ENCODE results near the gene TLR1. TPM values are rescaled to one million over a fixed set of nuclear protein-coding genes. Genes with fewer than 3 reads are reported as not detected.

TLR1 gene
- total and polyA plus RNA-seq, 2 donors (not counting 1 experiment from before 2014, with no cell fraction given): 23.4 to 50.8 TPM

- H3K27me3 ChIP-seq (replicated peaks in 1 of 4; ENCODE audit: control extremely low read depth in 1 of 4, control insufficient read depth in 3 of 4, insufficient read depth in 4 of 4, low read length in 3 of 4): no peaks in the 10 kb centered on the region
- no peak for DNase-seq
- H3K4me1 ChIP-seq (ENCODE audit: control insufficient read depth in 2 of 2, insufficient read depth in 2 of 2, low read length in 2 of 2): peaks cover 12 to 24% of the 10 kb centered on the region in 2 donors
- no peaks in the 10 kb centered on the region for H4K20me1 ChIP-seq (ENCODE audit: control insufficient read depth, insufficient read depth, low read length, poor library complexity, severe bottlenecking)
- no peak overlapping the region for H3K27ac Mint-ChIP-seq
- ChIA-PET POLR2A (no interaction called here), CTCF (interaction anchor here (0.8 kb wide), 1 partner anchor 12 kb away, joined by 3 read pairs; no protein-coding TSS in a partner anchor)
- no peaks in the 10 kb centered on the region for H3K36me3 ChIP-seq (replicated peaks in 1 of 2; ENCODE audit: control extremely low read depth in 1 of 2, control insufficient read depth in 1 of 2, extremely low read depth in 1 of 2, insufficient read depth in 2 of 2, low read length in 1 of 2)
- H3K4me2 ChIP-seq (replicated peaks; ENCODE audit: low read depth, low read length, poor library complexity, severe bottlenecking): no peak overlapping the region
- no peak overlapping the region for H3K27ac ChIP-seq (ENCODE audit: low read length in 2 of 2)
- H3K4me1 Mint-ChIP-seq: peaks cover 15% of the 10 kb centered on the region
- intact Hi-C loops (cut with micrococcal nuclease): no loop called here
- no peaks in the 10 kb centered on the region for H3K79me2 ChIP-seq (ENCODE audit: control insufficient read depth, insufficient read depth, low read length)
- H2AFZ ChIP-seq (ENCODE audit: insufficient read depth, low read depth, low read length, poor library complexity, severe bottlenecking): no peak overlapping the region
- H3K9ac ChIP-seq (ENCODE audit: low read length): no peak overlapping the region
- peaks cover 9% of the 10 kb centered on the region for H3K9me3 Mint-ChIP-seq (ENCODE audit: insufficient read depth)
- no peaks in the 10 kb centered on the region for H3K27me3 Mint-ChIP-seq
- H3K4me3 ChIP-seq (ENCODE audit: control extremely low read depth in 1 of 5, extremely low read depth in 1 of 5, insufficient read depth in 1 of 5, low read depth in 2 of 5, low read length in 4 of 5): no peak overlapping the region
- ATAC-seq (ENCODE audit: low read depth): no peak
- no peak for TF ChIP-seq EZH2 (IDR thresholded peaks at IDR 0.05; ENCODE audit: borderline replicate concordance, insufficient read depth, low read depth, low read length, poor library complexity, severe bottlenecking)
- TF ChIP-seq, protein P1, sequence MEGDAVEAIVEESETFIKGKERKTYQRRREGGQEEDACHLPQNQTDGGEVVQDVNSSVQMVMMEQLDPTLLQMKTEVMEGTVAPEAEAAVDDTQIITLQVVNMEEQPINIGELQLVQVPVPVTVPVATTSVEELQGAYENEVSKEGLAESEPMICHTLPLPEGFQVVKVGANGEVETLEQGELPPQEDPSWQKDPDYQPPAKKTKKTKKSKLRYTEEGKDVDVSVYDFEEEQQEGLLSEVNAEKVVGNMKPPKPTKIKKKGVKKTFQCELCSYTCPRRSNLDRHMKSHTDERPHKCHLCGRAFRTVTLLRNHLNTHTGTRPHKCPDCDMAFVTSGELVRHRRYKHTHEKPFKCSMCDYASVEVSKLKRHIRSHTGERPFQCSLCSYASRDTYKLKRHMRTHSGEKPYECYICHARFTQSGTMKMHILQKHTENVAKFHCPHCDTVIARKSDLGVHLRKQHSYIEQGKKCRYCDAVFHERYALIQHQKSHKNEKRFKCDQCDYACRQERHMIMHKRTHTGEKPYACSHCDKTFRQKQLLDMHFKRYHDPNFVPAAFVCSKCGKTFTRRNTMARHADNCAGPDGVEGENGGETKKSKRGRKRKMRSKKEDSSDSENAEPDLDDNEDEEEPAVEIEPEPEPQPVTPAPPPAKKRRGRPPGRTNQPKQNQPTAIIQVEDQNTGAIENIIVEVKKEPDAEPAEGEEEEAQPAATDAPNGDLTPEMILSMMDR (IDR thresholded peaks at IDR 0.05): no peak
- H3K4me3 Mint-ChIP-seq: no peak overlapping the region
- H3K9me3 ChIP-seq (ENCODE audit: control extremely low read depth in 1 of 3, control insufficient read depth in 2 of 3, insufficient read depth in 1 of 3, low read length in 2 of 3): peaks cover 1 to 27% (median 27%) of the 10 kb centered on the region in 3 donors
These were observed 57.0 kb downstream of the TLR1 start for GRCh38 chr4:38747629-38748028.

Small RNAs within 50 kb of the gene (small RNA-seq; reads per million reads assigned to genes)
- gene RNA5SP158 (ENCODE audit: insufficient read length, low read depth, low replicate concordance): not detected

Other genes starting within 250 kb of the TLR1 start
- 51.9 and 52.8 TPM in 2 replicates for gene KLF3, start 140.6 kb downstream of the TLR1 start, total RNA-seq
- 32.9 and 42.4 TPM in 2 replicates for gene KLF3, start 140.6 kb downstream of the TLR1 start, polyA plus RNA-seq
- 51.5 and 53.4 TPM in 2 replicates for gene TLR10, start 21.8 kb downstream of the TLR1 start, total RNA-seq
- gene TLR10, start 21.8 kb downstream of the TLR1 start, polyA plus RNA-seq: 24.9 and 48.0 TPM in 2 replicates
- gene TLR6, start 52.0 kb upstream of the TLR1 start, total RNA-seq: 54.4 and 60.6 TPM in 2 replicates
- gene TLR6, start 52.0 kb upstream of the TLR1 start, polyA plus RNA-seq: 9.3 and 10.0 TPM in 2 replicates
- gene FAM114A1, start 63.0 kb upstream of the TLR1 start, total RNA-seq: 2.2 and 2.9 TPM in 2 replicates
- 0.30 and 1.8 TPM in 2 replicates for gene FAM114A1, start 63.0 kb upstream of the TLR1 start, polyA plus RNA-seq
- 59.9 and 61.4 TPM in 2 replicates for gene TMEM156, start 227.6 kb upstream of the TLR1 start, total RNA-seq
- 58.4 and 78.9 TPM in 2 replicates for gene TMEM156, start 227.6 kb upstream of the TLR1 start, polyA plus RNA-seq

Data from B cell (primary cell).